RWPE2 (cell line): ENCODE data around the gene MCCC1.

Experiments
- ATAC-seq: fragments of 200-7000 bp; cut with Tn5 transposase; 3 replicates; pipeline ENCODE4 v1.9.1; 2021; ENCODE audit warnings: low read depth
- DNase-seq: peaks from one replicate; pipeline ENCODE4 v3.0.0-alpha.2; 2020; ENCODE audit warnings: low spot score
- H3K27ac ChIP-seq: fragments of 450-650 bp; 2 replicates; pipeline ENCODE4 v1.5.1; 2017; ENCODE audit warnings: mild to moderate bottlenecking; ENCODE audit not compliant: poor library complexity, severe bottlenecking
- H3K27me3 ChIP-seq: fragments of 250-450 bp; sonication (Bioruptor Pico); 2 replicates; pipeline ENCODE4 v1.5.1; 2021; ENCODE audit warnings: mild to moderate bottlenecking, moderate library complexity; ENCODE audit not compliant: insufficient read depth, poor library complexity, severe bottlenecking
- H3K36me3 ChIP-seq: fragments of 250-450 bp; sonication (Bioruptor Pico); 2 replicates; pipeline ENCODE4 v1.5.1; 2020; ENCODE audit warnings: low read depth, mild to moderate bottlenecking, moderate library complexity
- H3K4me1 ChIP-seq: fragments of 250-450 bp; sonication (Bioruptor Pico); 2 replicates; pipeline ENCODE4 v1.5.1; 2021; ENCODE audit warnings: mild to moderate bottlenecking, moderate library complexity; ENCODE audit not compliant: insufficient read depth, poor library complexity, severe bottlenecking
- H3K4me3 ChIP-seq: fragments of 250-450 bp; sonication (Bioruptor Pico); 2 replicates; pipeline ENCODE4 v1.5.1; 2021; ENCODE audit warnings: mild to moderate bottlenecking, moderate library complexity; ENCODE audit not compliant: severe bottlenecking
- H3K9me3 ChIP-seq: fragments of 250-450 bp; sonication (Bioruptor Pico); 2 replicates; pipeline ENCODE4 v1.5.1; 2021; ENCODE audit warnings: mild to moderate bottlenecking, moderate library complexity; ENCODE audit not compliant: severe bottlenecking
- CTCF ChIP-seq: fragments of 450-650 bp; IDR thresholded peaks from one replicate; pipeline ENCODE4 v1.5.1; 2017; ENCODE audit warnings: mild to moderate bottlenecking, moderate library complexity; ENCODE audit not compliant: poor library complexity, severe bottlenecking

Gene MCCC1

GRCh38 chr3:183123891-183124290 lies 24.6 kb upstream of the MCCC1 start:
- no peaks in the 10 kb centered on the region for H3K36me3 ChIP-seq
- H3K4me3 ChIP-seq: no peak overlapping the region
- ATAC-seq (peak; percentile 56), DNase-seq (no peak)
- TF ChIP-seq CTCF: no peak
- H3K27ac ChIP-seq: no peak overlapping the region
- H3K9me3 ChIP-seq: no peaks in the 10 kb centered on the region
- no peaks in the 10 kb centered on the region for H3K27me3 ChIP-seq
- H3K4me1 ChIP-seq: no peaks in the 10 kb centered on the region

- peak; percentile 91 for TF ChIP-seq CTCF
- Histone ChIP-seq H3K9me3 (no peaks in the 10 kb centered on the region), H3K27me3 (peaks cover under 1% of the 10 kb centered on the region), H3K4me3 (no peak overlapping the region), H3K4me1 (no peaks in the 10 kb centered on the region), H3K36me3 (no peaks in the 10 kb centered on the region), H3K27ac (no peak overlapping the region)
- no peak for DNase-seq
- ATAC-seq: peak; percentile 54; the same call in 2 of the 3 replicates
Observed at GRCh38 chr3:183122257-183122932, 23.1 kb upstream of the MCCC1 start.

GRCh38 chr3:183120538-183121215 lies 21.4 kb upstream of the MCCC1 start:
- Histone ChIP-seq H3K27ac (no peak overlapping the region), H3K4me1 (no peaks in the 10 kb centered on the region), H3K9me3 (no peaks in the 10 kb centered on the region), H3K27me3 (peaks cover 12% of the 10 kb centered on the region), H3K36me3 (no peaks in the 10 kb centered on the region), H3K4me3 (no peak overlapping the region)
- ATAC-seq: no peak
- no peak for DNase-seq
- TF ChIP-seq CTCF: no peak

- ATAC-seq: no peak
- Histone ChIP-seq H3K27ac (no peak overlapping the region), H3K9me3 (no peaks in the 10 kb centered on the region), H3K4me3 (no peak overlapping the region), H3K4me1 (no peaks in the 10 kb centered on the region), H3K27me3 (peaks cover 20% of the 10 kb centered on the region), H3K36me3 (no peaks in the 10 kb centered on the region)
- DNase-seq: no peak
- no peak for TF ChIP-seq CTCF
Observed at GRCh38 chr3:183117056-183117455, 17.8 kb upstream of the MCCC1 start.
